ENCODE measurements around the gene C6orf120.

- no peak for TF ChIP-seq GATA1 (IDR thresholded peaks at IDR 0.05; ENCODE audit: low read depth, low read length)
- TF ChIP-seq POLR2A (IDR thresholded peaks at IDR 0.05; ENCODE audit: low read length): no peak
Measured at GRCh38 chr6:169669889-169670288, 32.0 kb upstream of the C6orf120 start.

Data from erythroblast (primary cell).